Esophagus muscularis mucosa (tissue), 4 donors: ENCODE data around the gene PADI2. TPM values are rescaled to one million over a fixed set of nuclear protein-coding genes. Genes with fewer than 3 reads are reported as not detected.

ENCODE experiments used
- DNase-seq: peaks from one replicate; pipeline ENCODE4 v3.0.0-alpha.2; 2017; ENCODE audit errors: extremely low spot score
- H3K27ac ChIP-seq, 4 donors: fragments of 200-600 bp; sonication (generic); replicated peaks in 1 of 4; 1 replicate in 3 of 4; 2 replicates in 1 of 4; pipeline ENCODE4 v1.5.1; 2016 to 2019; ENCODE audit warnings: mild to moderate bottlenecking in 1 of 4
- H3K27me3 ChIP-seq, 4 donors: fragments of 200-600 bp; sonication (generic); one replicate each; pipeline versions ENCODE4 v1.5.1 to v1.6.0; 2016 to 2019
- H3K36me3 ChIP-seq, 4 donors: fragments of 200-600 bp; sonication (generic); one replicate each; pipeline ENCODE4 v1.5.1; 2016 to 2019
- H3K4me1 ChIP-seq, 4 donors: fragments of 200-600 bp; sonication (generic); one replicate each; pipeline ENCODE4 v1.5.1; 2016 to 2019
- H3K4me3 ChIP-seq, 4 donors: fragments of 200-600 bp; sonication (generic); 1 replicate in 2 of 4; 2 replicates in 2 of 4; pipeline ENCODE4 v1.5.1; 2016 to 2019; ENCODE audit warnings: mild to moderate bottlenecking in 4 of 4, moderate library complexity in 1 of 4
- H3K9me3 ChIP-seq, 4 donors: fragments of 200-600 bp; sonication (generic); 1 replicate in 3 of 4; 2 replicates in 1 of 4; pipeline ENCODE4 v1.5.1; 2016 to 2019
- EP300 ChIP-seq: sonication (generic); formaldehyde crosslinking; IDR thresholded peaks from one replicate; pipeline ENCODE4 v1.6.1; 2017; ENCODE audit warnings: antibody characterized with exemption
- POLR2A ChIP-seq: fragments of 450-650 bp; IDR thresholded peaks from one replicate; pipeline ENCODE4 v1.6.1; 2017; ENCODE audit warnings: antibody characterized with exemption, moderate library complexity, mild to moderate bottlenecking, low read depth
- POLR2AphosphoS5 ChIP-seq, 2 donors: sonication (generic); formaldehyde crosslinking; IDR thresholded peaks; one replicate each; pipeline ENCODE4 v1.6.1; 2017; ENCODE audit warnings: antibody characterized with exemption in 2 of 2
- WGBS: methylation state at CpG from one replicate; pipeline ENCODE4 v1.1.5; 2018; 5-methylcytosine and 5-hydroxymethylcytosine counted together
- intact Hi-C: fragments of 100-400 bp; cut with DNase I; formaldehyde crosslinking; loops from one replicate; pipeline ENCODE4 v1.15.1; 2023
- total RNA-seq, 4 donors: library from RNA; depleted of rRNA; stranded (reverse); fragments of >200 nt; gene quantifications; one replicate each; pipeline versions ENCODE4 v1.1.0 to v1.2.1, GENCODE V29; 2016
- TF ChIP-seq, protein P1 (sequence below), 3 experiments: fragments of 200-600 bp in 2 of 3; fragments of 450-650 bp in 1 of 3; sonication (generic) in 2 of 3; IDR thresholded peaks; one replicate each; pipeline ENCODE4 v1.5.1; 2017 to 2019; ENCODE audit warnings: antibody characterized with exemption in 3 of 3, mild to moderate bottlenecking in 2 of 3, moderate library complexity in 1 of 3

Gene PADI2
- total RNA-seq, 4 donors from 2014 or later, result 0.39 to 2.0 (median 0.65) TPM

DNA sequence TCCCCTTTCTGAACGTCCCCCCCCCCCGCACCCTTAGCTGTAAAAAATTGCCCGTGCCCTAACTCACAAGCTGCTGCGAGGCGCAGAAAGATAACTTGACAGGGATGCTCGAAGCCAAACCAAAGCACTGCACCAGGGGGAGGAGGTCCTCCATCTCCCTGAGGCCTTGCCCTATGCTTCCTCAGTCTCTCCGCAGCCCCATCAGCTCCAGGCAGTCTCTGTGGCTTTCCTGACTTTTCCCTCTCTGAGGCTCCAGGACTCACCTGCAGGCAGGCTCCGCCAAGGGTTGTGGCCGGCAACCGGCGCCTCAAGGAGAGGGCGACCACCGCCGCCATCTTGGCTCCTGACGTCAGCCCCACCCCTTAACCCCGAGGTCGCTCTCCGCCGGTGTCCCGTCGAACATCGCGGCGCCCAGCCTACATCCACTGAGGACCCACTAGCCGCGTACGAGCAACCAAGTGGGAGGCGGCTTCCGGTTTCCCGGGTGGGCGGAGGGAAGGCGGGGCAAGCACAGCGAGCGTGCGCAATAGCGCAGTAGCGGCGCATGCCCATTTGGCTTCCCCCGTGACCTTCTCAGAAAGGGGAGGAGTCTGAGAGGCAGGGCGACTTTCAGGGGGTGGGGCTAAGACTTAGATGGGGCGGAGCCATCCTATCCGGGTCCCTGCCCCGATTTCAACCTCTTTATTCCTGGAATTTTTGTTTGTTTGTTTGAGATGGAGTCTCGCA is 65.4 kb downstream of the PADI2 start, which contains the start of gene SDHB:
Gene SDHB (minus strand): TSS at position 348 of the 726 bp plus-strand sequence. CDS start 13 bp downstream, at position 335.
- DNase-seq, result peak; percentile 99
- no peaks in the 10 kb centered on the region for H3K9me3 ChIP-seq
- H3K4me1 ChIP-seq, result peaks cover 16 to 39% (median 31%) of the 10 kb centered on the region in 4 donors
- H3K27ac ChIP-seq, result peak within 1 kb of the TSS; percentile 83 to 90 (median 87)
- H3K4me3 ChIP-seq, result peak within 1 kb of the TSS; percentile 54 to 80 (median 74)
- H3K27me3 ChIP-seq, result no peaks in the 10 kb centered on the region
- peak; percentile 84 for TF ChIP-seq POLR2A
- TF ChIP-seq, protein P1, sequence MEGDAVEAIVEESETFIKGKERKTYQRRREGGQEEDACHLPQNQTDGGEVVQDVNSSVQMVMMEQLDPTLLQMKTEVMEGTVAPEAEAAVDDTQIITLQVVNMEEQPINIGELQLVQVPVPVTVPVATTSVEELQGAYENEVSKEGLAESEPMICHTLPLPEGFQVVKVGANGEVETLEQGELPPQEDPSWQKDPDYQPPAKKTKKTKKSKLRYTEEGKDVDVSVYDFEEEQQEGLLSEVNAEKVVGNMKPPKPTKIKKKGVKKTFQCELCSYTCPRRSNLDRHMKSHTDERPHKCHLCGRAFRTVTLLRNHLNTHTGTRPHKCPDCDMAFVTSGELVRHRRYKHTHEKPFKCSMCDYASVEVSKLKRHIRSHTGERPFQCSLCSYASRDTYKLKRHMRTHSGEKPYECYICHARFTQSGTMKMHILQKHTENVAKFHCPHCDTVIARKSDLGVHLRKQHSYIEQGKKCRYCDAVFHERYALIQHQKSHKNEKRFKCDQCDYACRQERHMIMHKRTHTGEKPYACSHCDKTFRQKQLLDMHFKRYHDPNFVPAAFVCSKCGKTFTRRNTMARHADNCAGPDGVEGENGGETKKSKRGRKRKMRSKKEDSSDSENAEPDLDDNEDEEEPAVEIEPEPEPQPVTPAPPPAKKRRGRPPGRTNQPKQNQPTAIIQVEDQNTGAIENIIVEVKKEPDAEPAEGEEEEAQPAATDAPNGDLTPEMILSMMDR (IDR thresholded peaks at IDR 0.05), result peak in 1 of 3 experiments; percentile 27
- TF ChIP-seq POLR2AphosphoS5 (IDR thresholded peaks at IDR 0.05), result peak; percentile 98 to 100
- no peak for TF ChIP-seq EP300
- H3K36me3 ChIP-seq, result peaks cover 8 to 25% (median 20%) of the 10 kb centered on the region in 4 donors
- WGBS, result 2% methylated on average over 15 of the region's 44 CpGs
- intact Hi-C loops, result no loop called here

DNA sequence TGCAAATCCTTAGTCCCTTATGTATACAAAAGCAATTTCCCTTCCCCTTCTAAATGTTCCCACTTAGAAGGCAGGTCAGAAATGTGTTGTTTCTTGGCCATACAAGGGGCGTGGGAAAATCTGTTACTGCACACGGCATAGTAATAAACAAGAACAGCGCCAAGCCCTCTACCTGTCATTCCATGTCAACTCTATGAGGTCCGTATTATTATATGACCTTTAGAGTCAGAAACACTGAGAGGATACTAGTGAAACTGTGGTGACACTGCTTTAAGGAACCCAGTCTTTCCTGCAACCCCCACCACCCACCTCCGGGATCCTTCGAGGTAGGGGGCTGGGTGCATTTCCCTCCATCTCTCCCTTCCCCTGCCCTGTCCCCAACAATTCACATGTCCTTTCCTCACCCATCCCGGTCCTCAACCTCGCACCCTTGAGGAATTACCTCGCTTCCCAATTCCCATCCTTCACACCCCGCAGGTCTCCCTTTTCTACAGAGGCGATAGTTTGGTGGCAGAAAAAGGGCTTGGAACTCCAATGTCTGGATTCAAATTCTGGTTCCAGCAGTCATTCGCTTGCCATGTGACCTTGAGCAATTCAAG is 66.1 kb downstream of the PADI2 start:
- H3K9me3 ChIP-seq, result no peaks in the 10 kb centered on the region
- peak overlapping the region; percentile 54 to 80 (median 74) for H3K4me3 ChIP-seq
- intact Hi-C loops, result no loop called here
- DNase-seq, result no peak
- no peak for TF ChIP-seq POLR2A
- TF ChIP-seq, protein P1 (IDR thresholded peaks at IDR 0.05), result no peak
- TF ChIP-seq EP300, result no peak
- no peak for TF ChIP-seq POLR2AphosphoS5 (IDR thresholded peaks at IDR 0.05)
- H3K36me3 ChIP-seq, result peaks cover 8 to 28% (median 22%) of the 10 kb centered on the region in 4 donors
- H3K4me1 ChIP-seq, result peaks cover 16 to 39% (median 31%) of the 10 kb centered on the region in 4 donors
- WGBS, result 8% methylated on average over 12 of the region's 12 CpGs
- H3K27me3 ChIP-seq, result no peaks in the 10 kb centered on the region
- H3K27ac ChIP-seq, result peak overlapping the region; percentile 83 to 90 (median 87)

DNA sequence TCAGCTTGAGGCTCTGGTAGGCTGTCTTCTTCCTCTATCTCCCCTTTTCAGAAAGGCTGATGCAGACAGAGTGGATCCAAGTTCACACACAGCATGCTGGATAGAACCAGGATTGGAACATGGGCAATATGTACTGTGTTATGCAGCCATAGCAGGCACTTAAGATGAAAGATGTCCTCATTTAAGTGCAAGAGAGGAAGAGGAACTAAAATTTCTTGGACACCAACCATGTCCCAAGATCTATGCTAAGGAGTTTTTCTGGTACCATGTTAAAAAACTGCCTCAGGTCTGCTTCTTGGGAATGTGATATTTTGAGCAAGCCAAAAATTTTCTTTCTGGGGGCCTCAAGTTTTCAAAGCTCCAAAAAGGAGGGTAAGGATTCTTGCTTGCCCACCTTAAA is 66.6 kb downstream of the PADI2 start:
- Histone ChIP-seq H3K4me3 (peak overlapping the region; percentile 54 to 80 (median 74)), H3K36me3 (peaks cover 8 to 30% (median 22%) of the 10 kb centered on the region in 4 donors), H3K9me3 (no peaks in the 10 kb centered on the region), H3K27me3 (no peaks in the 10 kb centered on the region), H3K4me1 (peaks cover 18 to 44% (median 33%) of the 10 kb centered on the region in 4 donors), H3K27ac (peak overlapping the region; percentile 83 to 90 (median 87))
- intact Hi-C loops, result no loop called here
- DNase-seq, result no peak
- no peak for TF ChIP-seq POLR2A
- TF ChIP-seq, protein P1 (IDR thresholded peaks at IDR 0.05), result no peak
- TF ChIP-seq EP300, result no peak
- no peak for TF ChIP-seq POLR2AphosphoS5 (IDR thresholded peaks at IDR 0.05)

DNA sequence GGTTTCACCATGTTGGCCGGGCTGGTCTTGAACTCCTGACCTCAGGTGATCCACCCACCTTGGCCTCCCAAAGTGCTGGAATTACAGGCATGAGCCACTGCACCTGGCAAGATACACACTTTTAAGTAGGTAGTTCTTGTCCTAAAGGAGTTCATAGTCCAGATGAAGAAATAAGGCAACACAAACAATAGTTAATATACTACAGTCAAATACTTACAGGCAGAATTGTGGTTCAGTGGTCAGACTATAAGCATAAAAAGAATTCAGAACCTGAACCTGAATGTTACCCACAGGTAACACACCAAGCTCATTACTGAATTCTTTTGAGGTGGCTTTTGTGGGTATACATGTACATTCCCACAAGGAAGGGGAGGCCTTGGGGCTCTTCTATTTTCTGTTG is 67.2 kb downstream of the PADI2 start:
- Histone ChIP-seq H3K4me1 (peaks cover 22 to 49% (median 34%) of the 10 kb centered on the region in 4 donors), H3K36me3 (peaks cover 8 to 36% (median 22%) of the 10 kb centered on the region in 4 donors), H3K27me3 (no peaks in the 10 kb centered on the region), H3K27ac (peak overlapping the region in 1 of 4 donors; percentile 83), H3K9me3 (no peaks in the 10 kb centered on the region), H3K4me3 (no peak overlapping the region)
- TF ChIP-seq POLR2A, result no peak
- TF ChIP-seq, protein P1 (IDR thresholded peaks at IDR 0.05), result no peak
- TF ChIP-seq EP300, result no peak
- no peak for TF ChIP-seq POLR2AphosphoS5 (IDR thresholded peaks at IDR 0.05)
- DNase-seq, result no peak
- intact Hi-C loops, result no loop called here
- 67% methylated on average over 1 of the region's 1 CpG for WGBS
